ENCODE data around the gene PCDH9. TPM values are rescaled to one million over a fixed set of nuclear protein-coding genes. Genes with fewer than 3 reads are reported as not detected.
"Not testable (repeated sequence)": the region's sequence is repeated elsewhere in the genome, so short reads cannot be mapped to it uniquely, and the experiment has no call there.

PCDH9 gene
- total RNA-seq, 1 donor from 2014 or later, result 0.21 TPM

- DNase-seq (ENCODE audit: low spot score); H3K9me3 Mint-ChIP-seq; H3K27ac Mint-ChIP-seq; H3K4me1 Mint-ChIP-seq (ENCODE audit: low read depth); H3K36me3 Mint-ChIP-seq (ENCODE audit: low read depth); H3K27me3 Mint-ChIP-seq (ENCODE audit: insufficient read depth); H3K4me3 Mint-ChIP-seq; intact Hi-C loops (cut with micrococcal nuclease): not testable (repeated sequence)
Observed at GRCh38 chr13:66621906-66622447, 608.2 kb downstream of the PCDH9 start.

GRCh38 chr13:66618702-66619101 lies 611.4 kb downstream of the PCDH9 start:
- Mint-ChIP-seq H3K9me3 (no peaks in the 10 kb centered on the region), H3K27me3 (ENCODE audit: insufficient read depth) (no peaks in the 10 kb centered on the region), H3K4me3 (no peak overlapping the region), H3K4me1 (ENCODE audit: low read depth) (no peaks in the 10 kb centered on the region), H3K27ac (no peak overlapping the region), H3K36me3 (ENCODE audit: low read depth) (no peaks in the 10 kb centered on the region)
- intact Hi-C loops (cut with micrococcal nuclease), result loop anchor here (2.0 kb wide), 1 partner anchor 618 kb away; no protein-coding TSS in a partner anchor
- DNase-seq (ENCODE audit: low spot score), result no peak

- no peaks in the 10 kb centered on the region for H3K36me3 Mint-ChIP-seq (ENCODE audit: low read depth)
- no peak overlapping the region for H3K4me3 Mint-ChIP-seq
- no peak overlapping the region for H3K27ac Mint-ChIP-seq
- no peaks in the 10 kb centered on the region for H3K9me3 Mint-ChIP-seq
- intact Hi-C loops (cut with micrococcal nuclease), result loop anchor here (2.0 kb wide), 1 partner anchor 619 kb away; no protein-coding TSS in a partner anchor
- H3K4me1 Mint-ChIP-seq (ENCODE audit: low read depth), result no peaks in the 10 kb centered on the region
- no peaks in the 10 kb centered on the region for H3K27me3 Mint-ChIP-seq (ENCODE audit: insufficient read depth)
- no peak for DNase-seq (ENCODE audit: low spot score)
Observed at GRCh38 chr13:66617786-66618185, 612.4 kb downstream of the PCDH9 start.

GRCh38 chr13:66612983-66613382 lies 617.2 kb downstream of the PCDH9 start:
- H3K27me3 Mint-ChIP-seq (ENCODE audit: insufficient read depth), result no peaks in the 10 kb centered on the region
- H3K4me3 Mint-ChIP-seq, result no peak overlapping the region
- intact Hi-C loops (cut with micrococcal nuclease), result no loop called here
- no peaks in the 10 kb centered on the region for H3K4me1 Mint-ChIP-seq (ENCODE audit: low read depth)
- H3K9me3 Mint-ChIP-seq, result no peaks in the 10 kb centered on the region
- no peak for DNase-seq (ENCODE audit: low spot score)
- H3K36me3 Mint-ChIP-seq (ENCODE audit: low read depth), result no peaks in the 10 kb centered on the region
- H3K27ac Mint-ChIP-seq, result no peak overlapping the region

DNA sequence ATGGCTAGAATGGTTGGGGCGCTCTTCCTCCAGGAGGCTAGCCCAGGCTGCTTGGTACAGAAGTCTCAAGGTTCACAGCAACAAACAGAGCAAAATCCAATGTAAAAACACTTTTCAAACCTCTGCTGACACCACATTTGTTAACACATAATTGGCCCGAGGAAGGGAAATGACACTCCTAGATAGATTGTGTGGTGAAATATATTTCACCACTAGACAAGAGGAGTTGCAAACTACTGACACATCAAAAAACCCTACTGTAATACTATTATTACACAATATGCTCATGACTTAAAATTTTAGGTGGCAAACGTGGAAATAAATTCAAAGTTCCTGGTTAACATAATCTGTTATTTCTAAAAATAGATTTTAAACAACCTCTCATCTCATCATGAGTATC lies 643.6 kb downstream of the PCDH9 start:
- H3K9me3 Mint-ChIP-seq, result no peaks in the 10 kb centered on the region

DNA sequence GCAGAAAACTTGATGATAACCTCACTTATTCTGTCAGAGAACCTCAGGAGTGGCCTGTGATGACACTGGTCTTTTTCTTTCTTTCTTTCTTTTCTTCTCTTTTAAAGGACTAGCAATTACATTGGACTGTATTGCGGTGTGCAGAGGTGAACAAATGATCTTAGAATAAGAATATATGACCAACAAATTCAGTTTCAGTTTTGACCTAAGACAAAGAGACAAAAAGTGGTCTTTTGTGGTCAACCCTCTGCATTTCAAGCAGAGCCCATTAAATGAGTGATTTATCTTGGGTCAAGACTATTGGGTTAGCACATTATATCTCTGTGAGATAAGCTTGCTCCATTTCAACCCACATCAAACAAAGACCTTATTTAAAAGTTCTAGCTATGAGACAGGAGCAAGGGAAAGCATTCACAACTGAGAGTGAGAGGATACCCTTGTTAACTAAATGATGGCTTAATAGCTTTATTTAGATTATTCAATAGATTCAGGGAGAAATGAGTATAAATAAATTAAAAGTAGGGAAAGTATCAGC lies 644.4 kb downstream of the PCDH9 start:
- Mint-ChIP-seq H3K27me3 (ENCODE audit: insufficient read depth) (no peaks in the 10 kb centered on the region), H3K4me1 (ENCODE audit: low read depth) (no peaks in the 10 kb centered on the region), H3K27ac (no peak overlapping the region), H3K36me3 (ENCODE audit: low read depth) (no peaks in the 10 kb centered on the region), H3K9me3 (no peaks in the 10 kb centered on the region), H3K4me3 (no peak overlapping the region)
- no peak for DNase-seq (ENCODE audit: low spot score)
- intact Hi-C loops (cut with micrococcal nuclease), result no loop called here

More for the DNA sequence above, 643.6 kb downstream of the PCDH9 start:
- intact Hi-C loops (cut with micrococcal nuclease), result no loop called here
- Mint-ChIP-seq H3K27ac (no peak overlapping the region), H3K27me3 (ENCODE audit: insufficient read depth) (no peaks in the 10 kb centered on the region), H3K36me3 (ENCODE audit: low read depth) (no peaks in the 10 kb centered on the region), H3K4me3 (no peak overlapping the region), H3K4me1 (ENCODE audit: low read depth) (no peaks in the 10 kb centered on the region)
- no peak for DNase-seq (ENCODE audit: low spot score)

DNA sequence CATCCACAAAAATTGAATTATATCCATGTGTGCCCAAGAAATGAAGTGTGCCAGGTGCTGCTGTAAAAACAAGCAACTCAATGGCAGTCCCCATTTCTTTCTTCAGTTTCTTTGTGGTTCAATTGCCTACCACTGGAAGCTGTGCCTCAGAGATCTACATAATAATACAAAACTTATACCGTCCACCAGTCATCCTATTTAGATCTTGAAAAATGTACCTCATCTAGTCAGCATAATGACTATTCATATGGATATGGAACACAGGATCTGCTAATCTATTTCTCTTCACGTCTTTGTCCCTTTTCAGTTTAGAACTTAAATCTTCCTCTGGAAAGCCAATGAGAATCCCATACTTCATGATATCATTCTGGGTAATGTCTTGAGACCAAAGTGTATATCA lies 648.5 kb downstream of the PCDH9 start:
- Mint-ChIP-seq H3K27ac (no peak overlapping the region), H3K4me1 (ENCODE audit: low read depth) (no peaks in the 10 kb centered on the region), H3K36me3 (ENCODE audit: low read depth) (no peaks in the 10 kb centered on the region), H3K4me3 (no peak overlapping the region), H3K9me3 (no peaks in the 10 kb centered on the region), H3K27me3 (ENCODE audit: insufficient read depth) (no peaks in the 10 kb centered on the region)
- intact Hi-C loops (cut with micrococcal nuclease), result no loop called here
- no peak for DNase-seq (ENCODE audit: low spot score)

DNA sequence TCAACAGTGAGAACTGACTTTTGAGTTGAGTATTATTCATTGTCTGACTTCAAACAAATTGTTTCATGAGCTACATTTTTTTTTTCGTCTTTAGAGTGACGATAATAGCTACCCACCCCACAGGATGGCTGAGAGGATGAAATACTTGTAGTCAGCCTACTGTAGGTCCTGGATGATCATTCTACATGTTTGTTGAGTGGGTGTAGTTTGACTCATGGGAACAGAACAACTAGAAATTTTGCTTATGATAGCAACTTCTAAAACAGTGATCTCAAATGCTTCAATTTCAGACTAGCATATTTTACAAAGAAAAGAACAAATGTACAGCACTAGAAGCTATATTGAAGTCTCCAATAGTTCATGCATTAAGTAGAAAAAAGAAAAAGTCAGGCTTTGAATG lies 651.8 kb downstream of the PCDH9 start:
- no peaks in the 10 kb centered on the region for H3K36me3 Mint-ChIP-seq (ENCODE audit: low read depth)
- H3K4me1 Mint-ChIP-seq (ENCODE audit: low read depth), result no peaks in the 10 kb centered on the region
- no peak overlapping the region for H3K4me3 Mint-ChIP-seq
- H3K27ac Mint-ChIP-seq, result no peak overlapping the region
- intact Hi-C loops (cut with micrococcal nuclease), result no loop called here
- H3K9me3 Mint-ChIP-seq, result no peaks in the 10 kb centered on the region
- no peaks in the 10 kb centered on the region for H3K27me3 Mint-ChIP-seq (ENCODE audit: insufficient read depth)
- no peak for DNase-seq (ENCODE audit: low spot score)

GRCh38 chr13:66577358-66577757 lies 652.8 kb downstream of the PCDH9 start:
- intact Hi-C loops (cut with micrococcal nuclease), result no loop called here
- no peak overlapping the region for H3K4me3 Mint-ChIP-seq

DNA sequence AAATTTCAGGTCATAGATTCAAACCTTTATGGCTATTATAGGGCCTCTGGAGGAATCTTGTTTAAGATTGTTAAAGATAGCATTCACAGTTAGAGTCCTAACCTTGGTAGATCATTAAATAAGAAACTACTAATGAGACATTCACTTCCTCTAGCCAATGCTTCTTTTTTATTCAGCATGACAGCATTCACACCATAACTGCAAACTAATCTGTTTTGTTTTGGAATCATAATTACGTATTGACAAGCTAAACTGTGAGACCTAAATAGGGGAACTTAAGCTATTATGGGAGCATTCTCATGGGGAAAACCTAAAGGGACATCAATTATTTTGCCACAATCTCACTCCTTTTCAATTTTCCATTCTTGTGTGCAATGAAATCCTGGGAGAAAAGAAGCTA lies 653.8 kb downstream of the PCDH9 start:
- Mint-ChIP-seq H3K4me3 (no peak overlapping the region), H3K36me3 (ENCODE audit: low read depth) (no peaks in the 10 kb centered on the region), H3K27me3 (ENCODE audit: insufficient read depth) (no peaks in the 10 kb centered on the region), H3K9me3 (no peaks in the 10 kb centered on the region), H3K4me1 (ENCODE audit: low read depth) (no peaks in the 10 kb centered on the region), H3K27ac (no peak overlapping the region)
- no peak for DNase-seq (ENCODE audit: low spot score)
- intact Hi-C loops (cut with micrococcal nuclease), result no loop called here

More at GRCh38 chr13:66577358-66577757, 652.8 kb downstream of the PCDH9 start:
- H3K4me1 Mint-ChIP-seq (ENCODE audit: low read depth), result no peaks in the 10 kb centered on the region
- H3K36me3 Mint-ChIP-seq (ENCODE audit: low read depth), result no peaks in the 10 kb centered on the region
- H3K27me3 Mint-ChIP-seq (ENCODE audit: insufficient read depth), result no peaks in the 10 kb centered on the region
- no peak for DNase-seq (ENCODE audit: low spot score)
- H3K9me3 Mint-ChIP-seq, result no peaks in the 10 kb centered on the region
- no peak overlapping the region for H3K27ac Mint-ChIP-seq

GRCh38 chr13:66574606-66575005 lies 655.5 kb downstream of the PCDH9 start:
- intact Hi-C loops (cut with micrococcal nuclease), result no loop called here
- H3K4me1 Mint-ChIP-seq (ENCODE audit: low read depth), result no peaks in the 10 kb centered on the region
- no peaks in the 10 kb centered on the region for H3K27me3 Mint-ChIP-seq (ENCODE audit: insufficient read depth)
- no peak overlapping the region for H3K4me3 Mint-ChIP-seq
- H3K27ac Mint-ChIP-seq, result no peak overlapping the region
- no peak for DNase-seq (ENCODE audit: low spot score)
- H3K36me3 Mint-ChIP-seq (ENCODE audit: low read depth), result no peaks in the 10 kb centered on the region
- H3K9me3 Mint-ChIP-seq, result no peaks in the 10 kb centered on the region

DNA sequence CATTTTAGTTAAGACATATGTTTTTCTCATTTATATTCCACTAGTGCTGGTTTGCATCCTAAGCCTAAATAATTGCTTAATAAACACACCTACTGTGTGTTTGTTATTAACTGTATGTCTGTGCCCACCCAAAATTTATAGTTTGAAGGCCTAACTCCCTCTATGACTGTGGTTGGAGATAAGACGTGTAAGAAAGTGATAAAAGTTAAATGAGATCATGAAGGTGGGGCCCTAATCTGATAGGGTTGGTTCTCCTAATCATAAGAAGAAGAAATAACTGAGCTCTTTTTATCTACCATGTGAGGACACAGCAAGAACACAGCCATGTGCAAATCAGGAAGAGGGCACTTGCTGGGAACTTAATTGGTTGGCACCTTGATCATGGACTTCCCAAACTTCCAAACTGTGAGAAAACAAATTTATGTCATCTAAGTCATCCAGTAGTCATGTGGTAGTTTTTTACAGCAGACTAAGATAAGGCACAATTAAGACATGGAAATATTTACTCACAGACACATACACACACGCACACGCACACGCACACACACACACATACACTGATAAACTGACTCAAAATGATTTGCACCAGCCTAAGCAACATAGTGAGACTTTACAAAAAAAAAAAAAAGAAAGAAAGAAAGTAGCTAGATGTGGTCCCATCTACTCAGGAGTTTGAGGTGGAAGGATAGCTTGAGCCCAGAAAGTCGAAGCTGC lies 662.1 kb downstream of the PCDH9 start:
- no peak overlapping the region for H3K27ac Mint-ChIP-seq
- no peaks in the 10 kb centered on the region for H3K9me3 Mint-ChIP-seq
- no peaks in the 10 kb centered on the region for H3K36me3 Mint-ChIP-seq (ENCODE audit: low read depth)
- no peak for DNase-seq (ENCODE audit: low spot score)
- intact Hi-C loops (cut with micrococcal nuclease), result no loop called here
- H3K4me1 Mint-ChIP-seq (ENCODE audit: low read depth), result no peaks in the 10 kb centered on the region
- H3K27me3 Mint-ChIP-seq (ENCODE audit: insufficient read depth), result no peaks in the 10 kb centered on the region
- H3K4me3 Mint-ChIP-seq, result no peak overlapping the region

DNA sequence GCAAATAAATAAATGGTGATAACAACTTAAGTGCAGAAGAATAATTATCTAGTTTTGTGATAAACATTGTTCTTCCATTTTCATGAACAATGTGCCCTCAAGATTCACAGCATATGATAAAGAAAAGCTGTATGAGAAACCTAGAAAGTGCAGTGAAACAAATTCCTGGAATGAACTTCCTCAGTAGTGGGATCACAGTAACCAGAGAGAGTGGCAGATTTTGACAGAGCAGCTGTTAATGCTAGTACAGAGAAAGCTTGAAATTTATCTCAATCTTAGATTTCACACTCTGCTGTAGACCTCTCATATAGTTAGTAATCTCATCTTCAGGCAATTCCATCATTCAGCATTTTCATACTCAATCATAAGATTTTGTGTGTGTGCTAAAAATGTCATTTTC lies 664.9 kb downstream of the PCDH9 start:
- no peak for DNase-seq (ENCODE audit: low spot score)
- Mint-ChIP-seq H3K27me3 (ENCODE audit: insufficient read depth) (no peaks in the 10 kb centered on the region), H3K36me3 (ENCODE audit: low read depth) (no peaks in the 10 kb centered on the region), H3K9me3 (no peaks in the 10 kb centered on the region), H3K4me1 (ENCODE audit: low read depth) (no peaks in the 10 kb centered on the region), H3K4me3 (no peak overlapping the region), H3K27ac (no peak overlapping the region)
- intact Hi-C loops (cut with micrococcal nuclease), result no loop called here

Data from activated T-helper 1 cell treated with anti-CD3 and anti-CD28 coated beads, Interleukin-12 subunit alpha, Interleukin-12 subunit beta, Interleukin-2, Interleukin-4 antibody, amounts not matched to agents 30 ng/mL and 10 ng/mL and 1 ng/mL, durations not matched to agents 14 hours and 24 hours and 36 hours (primary cell).